T-helper 2 cell treated with Interferon-gamma antibody and Interleukin-4, amounts not matched to agents 100 ng/mL and 5 ng/mL, for 36 hours (primary cell): ENCODE measurements around the gene GSG1L. TPM values are rescaled to one million over a fixed set of nuclear protein-coding genes. Genes with fewer than 3 reads are reported as not detected.
"Not testable (repeated sequence)": the region's sequence is repeated elsewhere in the genome, so short reads cannot be mapped to it uniquely, and the experiment has no call there.

ENCODE experiments used
- intact Hi-C: fragments of 100-400 bp; cut with micrococcal nuclease; formaldehyde crosslinking; loops from one replicate; pipeline ENCODE4 v1.15.1; 2023
- total RNA-seq: library from RNA; stranded (reverse); gene quantifications from 2 replicates; pipeline ENCODE4 v1.2.3, GENCODE V29; 2022

GSG1L gene
- total RNA-seq, 1 donor from 2014 or later, result 0.23 TPM

DNA sequence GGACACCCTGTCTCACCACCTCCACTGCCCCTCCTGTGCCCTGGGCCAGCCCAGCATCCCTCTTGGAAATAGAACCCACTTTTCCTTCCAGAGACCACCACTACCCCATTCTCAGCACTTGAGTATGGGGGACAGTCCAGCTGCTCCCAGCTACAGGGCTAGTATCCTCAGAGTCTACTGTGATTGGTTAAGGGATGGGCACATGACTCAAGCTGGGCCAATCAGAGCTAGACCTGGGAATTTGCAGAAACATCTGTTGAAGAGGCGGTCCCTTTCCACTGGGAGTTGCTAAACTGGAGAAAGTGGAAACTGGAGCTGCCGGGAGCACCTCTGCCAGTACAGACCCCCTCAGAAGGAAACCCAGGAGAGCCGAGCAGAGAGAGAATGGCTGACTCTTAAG, 156.6 kb downstream of the GSG1L start:
- intact Hi-C loops, result no loop called here

DNA sequence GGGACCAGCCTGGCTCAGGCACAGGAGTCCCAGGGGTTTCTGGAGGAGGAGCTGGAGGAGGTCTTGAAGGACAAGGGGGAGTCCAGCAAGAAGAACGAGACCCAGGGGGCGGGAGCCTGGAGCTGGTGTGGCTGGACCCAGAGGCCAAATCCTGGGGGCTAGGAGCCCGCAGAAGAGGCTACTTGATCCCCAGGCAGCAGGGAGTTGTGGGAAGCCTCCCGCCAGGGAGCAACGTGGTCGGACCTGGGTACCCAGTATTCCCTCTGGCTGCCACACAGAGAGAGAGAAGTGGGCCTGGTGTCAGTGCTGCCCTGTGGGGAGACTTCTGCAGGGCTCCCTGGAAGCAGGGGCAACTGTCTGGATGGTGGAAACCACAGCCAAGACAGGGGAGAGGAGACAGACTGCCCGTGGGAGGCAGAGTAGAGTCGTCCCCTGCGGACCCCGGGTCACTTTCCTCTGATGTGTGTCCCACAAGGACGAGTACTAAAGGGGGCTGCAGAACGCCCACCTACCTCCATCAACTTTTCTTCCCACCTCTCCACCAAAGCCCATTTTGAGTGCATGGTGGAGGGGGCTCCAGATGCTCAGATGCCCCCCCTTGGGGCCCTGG, 160.4 kb downstream of the GSG1L start:
- intact Hi-C loops, result no loop called here

DNA sequence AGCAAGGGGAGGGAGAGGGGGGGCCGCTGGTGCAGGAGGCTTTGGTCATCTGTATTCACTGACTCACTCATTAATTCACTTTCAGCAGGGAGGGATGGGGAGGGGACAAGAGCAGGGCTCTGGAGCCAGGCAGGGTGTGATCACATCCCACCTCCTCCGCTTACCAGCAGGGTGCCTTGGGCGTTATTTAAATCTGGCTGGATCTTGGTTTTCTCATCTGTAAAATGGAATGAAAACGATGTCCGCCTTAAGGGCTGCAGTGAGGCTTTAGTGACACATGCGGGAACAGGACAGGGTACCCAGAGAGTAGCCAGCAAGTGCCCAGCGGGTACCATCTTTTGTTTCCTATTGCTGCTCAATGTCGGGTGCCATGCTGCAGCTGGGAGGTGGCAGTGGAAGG, 161.0 kb downstream of the GSG1L start:
- intact Hi-C loops, result no loop called here

DNA sequence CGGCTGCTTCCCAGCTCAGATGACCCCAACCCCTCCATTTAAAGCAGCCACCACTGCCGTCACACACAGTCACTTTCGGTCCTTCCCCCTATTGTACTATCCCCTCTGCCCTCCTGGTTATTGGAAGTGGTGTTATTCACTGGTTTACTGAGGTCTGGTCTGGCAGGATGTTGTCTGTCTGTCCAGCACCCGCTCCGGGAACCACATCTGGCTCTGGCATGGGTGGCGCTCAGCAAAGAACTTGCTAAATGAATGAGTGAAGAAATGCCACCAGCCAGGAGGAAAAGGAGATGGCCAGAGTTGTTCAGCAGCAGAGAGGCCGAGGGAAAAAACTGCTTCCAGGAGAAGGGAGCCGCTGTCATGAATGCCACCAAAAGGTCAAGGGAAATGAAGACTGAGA, 161.6 kb downstream of the GSG1L start:
- intact Hi-C loops, result no loop called here

DNA sequence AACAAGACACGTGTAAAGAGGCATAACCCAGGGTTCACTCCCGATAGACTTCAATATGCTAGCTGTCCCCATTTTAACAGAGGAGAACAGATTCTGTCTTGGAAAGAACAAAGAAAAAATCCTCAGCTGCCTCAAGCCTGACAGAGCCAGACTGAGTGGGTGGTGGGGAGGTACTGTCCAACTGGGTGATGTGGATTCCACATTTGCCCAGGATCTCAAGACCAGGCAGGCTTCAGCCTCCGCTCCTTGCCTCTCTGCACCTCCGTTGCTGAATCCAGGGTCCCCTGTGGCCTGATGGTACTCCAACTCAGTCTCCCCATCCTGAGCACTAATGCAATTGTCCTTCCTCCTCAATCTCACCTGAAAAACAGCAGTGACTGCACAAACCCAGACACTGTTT, 163.8 kb downstream of the GSG1L start:
- intact Hi-C loops, result no loop called here

DNA sequence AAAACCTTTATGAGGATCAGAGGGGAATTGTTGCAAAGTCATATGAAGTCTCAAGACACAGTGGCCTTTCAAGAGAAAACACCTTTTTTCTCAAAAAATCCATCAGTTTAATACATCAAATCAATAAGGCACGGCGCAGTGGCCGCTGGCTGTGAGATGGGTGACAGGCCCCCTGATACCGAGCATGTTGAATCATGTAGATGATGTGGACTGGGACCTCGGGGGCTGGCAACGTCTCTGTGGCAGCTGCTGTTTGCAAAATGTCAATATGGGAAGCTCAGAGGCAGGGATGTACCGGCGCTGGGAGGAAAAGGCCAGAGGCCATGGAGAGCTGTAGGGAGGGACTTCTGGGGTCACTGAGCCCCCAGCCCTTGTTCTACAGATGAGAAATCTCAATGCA, 169.1 kb downstream of the GSG1L start:
- intact Hi-C loops, result no loop called here

DNA sequence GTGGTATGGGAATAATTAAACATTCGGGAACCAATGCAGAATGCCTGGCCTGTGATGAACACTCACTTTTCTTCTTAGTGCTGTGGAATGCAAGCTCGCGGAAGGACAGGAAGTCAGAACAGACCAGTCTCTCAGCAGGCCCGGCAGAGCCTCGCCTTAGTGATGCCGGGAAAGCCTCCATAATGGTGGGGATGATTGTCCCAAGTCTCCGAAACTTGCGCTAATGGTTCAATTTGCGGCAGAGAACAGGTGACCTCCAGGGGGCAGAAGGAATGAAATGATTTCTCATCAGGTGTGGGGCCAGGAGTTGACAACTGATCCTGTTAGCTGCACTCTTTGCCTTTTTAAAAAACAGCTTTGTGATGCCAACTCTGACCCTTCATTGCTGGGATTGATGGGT, 170.6 kb downstream of the GSG1L start:
- intact Hi-C loops, result no loop called here

DNA sequence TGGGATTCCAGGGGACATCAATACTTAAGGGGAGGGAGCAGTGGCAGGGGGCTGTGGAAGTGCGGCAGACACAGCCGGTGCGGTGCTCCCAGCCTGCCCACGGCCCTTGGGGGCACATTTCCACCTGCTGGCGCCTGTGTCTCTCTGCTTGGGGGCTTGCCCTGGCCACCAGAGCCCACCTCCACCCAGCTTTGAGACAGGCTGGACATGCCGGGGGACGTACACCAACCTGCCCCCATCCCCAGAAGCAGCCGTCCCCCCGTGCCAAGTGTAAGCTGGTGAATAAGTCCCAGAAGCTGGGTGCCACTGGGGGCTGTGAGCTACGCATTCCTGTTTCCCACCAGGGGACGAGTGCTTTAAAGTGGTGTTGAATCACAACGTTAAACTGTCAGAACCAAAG, 172.6 kb downstream of the GSG1L start:
- intact Hi-C loops, result no loop called here

DNA sequence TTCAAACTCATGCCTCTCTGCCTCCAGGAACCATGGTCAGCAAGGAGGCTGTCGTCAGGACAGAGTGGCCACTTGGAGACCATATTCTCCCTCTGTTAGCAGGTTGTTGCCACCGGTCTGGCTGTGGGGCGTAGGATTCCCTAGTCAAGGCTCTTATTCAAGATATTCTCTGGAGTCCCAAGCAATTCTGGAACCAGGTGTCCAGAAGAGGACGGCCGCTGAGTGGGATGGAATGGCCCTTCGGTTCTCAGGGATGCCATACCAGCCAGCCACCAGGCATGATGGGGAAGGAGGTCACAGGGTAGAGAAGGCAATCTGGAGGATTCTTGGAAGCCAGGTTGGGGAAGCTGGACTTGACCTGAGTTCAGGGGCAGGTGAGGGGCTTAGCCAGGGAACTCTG, 173.5 kb downstream of the GSG1L start:
- intact Hi-C loops, result no loop called here

DNA sequence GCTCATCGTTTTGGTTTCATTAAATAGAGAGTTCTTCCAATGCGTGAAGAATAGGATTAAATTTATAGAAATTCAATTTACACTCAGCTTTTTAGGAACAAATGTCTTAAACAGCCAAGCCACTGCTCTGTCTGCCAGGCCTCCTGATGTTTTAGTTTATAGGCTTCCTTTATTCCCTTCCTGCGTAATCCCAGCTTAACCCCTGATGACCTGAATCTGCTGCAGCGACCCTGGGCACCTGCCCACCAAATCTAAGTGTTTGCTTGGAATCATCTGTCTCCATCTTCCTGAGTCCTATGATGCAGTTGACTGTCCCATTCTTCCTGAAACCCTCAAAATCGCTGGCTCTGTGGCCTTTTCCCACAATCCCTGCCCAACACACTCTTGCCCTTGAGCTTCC, 179.9 kb downstream of the GSG1L start:
- intact Hi-C loops, result no loop called here

DNA sequence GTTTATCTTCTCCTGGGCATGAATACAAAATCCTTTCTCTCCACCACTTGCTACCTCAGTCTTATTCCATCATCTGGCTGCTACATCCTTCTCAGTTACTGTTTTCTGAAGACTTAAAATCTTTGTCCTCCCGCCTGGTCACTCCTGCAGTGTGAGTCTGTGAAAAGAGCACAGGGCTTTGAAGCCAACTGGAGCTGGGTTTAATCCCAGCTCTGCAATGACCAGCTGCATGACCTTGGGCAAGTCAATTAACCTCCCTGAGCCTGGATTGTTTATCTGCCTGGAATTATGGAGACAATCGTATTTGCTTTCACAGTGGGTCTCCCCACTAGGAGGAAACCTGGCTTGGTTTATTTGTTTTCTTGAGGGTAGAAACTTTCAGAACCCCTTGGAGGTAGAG, 183.2 kb downstream of the GSG1L start:
- intact Hi-C loops, result no loop called here

DNA sequence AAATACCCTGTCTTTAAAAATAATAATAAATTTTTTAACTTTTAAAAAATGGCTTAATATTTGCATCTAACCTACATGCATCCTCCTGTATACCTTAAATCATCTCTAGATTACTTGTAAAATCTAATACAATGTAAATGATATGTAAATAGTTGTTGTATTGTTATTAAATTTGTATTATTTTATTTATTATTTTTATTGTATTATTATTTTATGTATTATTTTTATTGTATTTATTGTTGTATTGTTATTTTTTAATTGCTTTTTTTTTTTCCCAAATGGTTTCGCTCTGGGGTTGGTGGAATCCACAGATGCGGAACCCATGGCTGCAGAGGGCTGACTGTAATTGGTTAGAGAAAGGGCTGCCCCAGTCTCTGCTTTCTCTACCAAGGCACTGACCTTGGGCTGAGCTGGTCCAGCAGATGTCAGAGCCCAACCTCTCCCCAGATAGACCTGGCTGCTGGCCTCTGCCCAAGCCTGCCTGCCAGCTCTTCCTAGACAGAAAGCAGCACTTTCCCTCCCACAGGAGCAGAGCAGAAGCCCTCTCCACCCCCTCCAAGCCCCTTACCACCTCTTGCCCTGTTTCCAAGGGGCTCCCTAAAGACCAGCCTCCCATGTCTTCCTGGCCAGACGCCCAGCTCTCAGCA, 183.8 kb downstream of the GSG1L start:
- intact Hi-C loops, result no loop called here

DNA sequence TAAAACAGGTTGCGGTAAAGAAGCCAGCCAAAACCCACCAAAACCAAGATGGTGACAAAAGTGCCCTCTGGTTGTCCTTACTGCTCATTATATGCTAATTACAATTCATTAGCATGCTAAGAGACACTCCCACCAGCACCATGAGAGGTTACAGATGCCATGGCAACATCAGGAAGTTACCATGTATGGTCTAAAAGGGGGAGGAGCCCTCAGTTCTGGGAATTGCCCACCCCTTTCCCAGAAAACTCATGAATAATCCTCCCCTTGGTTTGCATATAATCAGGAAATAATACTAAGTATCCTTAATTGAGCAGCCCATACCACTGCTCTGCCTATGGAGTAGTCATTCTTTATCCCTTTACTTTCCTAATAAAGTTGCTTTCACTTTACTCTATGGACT, 190.9 kb downstream of the GSG1L start:
- intact Hi-C loops, result not testable (repeated sequence)

DNA sequence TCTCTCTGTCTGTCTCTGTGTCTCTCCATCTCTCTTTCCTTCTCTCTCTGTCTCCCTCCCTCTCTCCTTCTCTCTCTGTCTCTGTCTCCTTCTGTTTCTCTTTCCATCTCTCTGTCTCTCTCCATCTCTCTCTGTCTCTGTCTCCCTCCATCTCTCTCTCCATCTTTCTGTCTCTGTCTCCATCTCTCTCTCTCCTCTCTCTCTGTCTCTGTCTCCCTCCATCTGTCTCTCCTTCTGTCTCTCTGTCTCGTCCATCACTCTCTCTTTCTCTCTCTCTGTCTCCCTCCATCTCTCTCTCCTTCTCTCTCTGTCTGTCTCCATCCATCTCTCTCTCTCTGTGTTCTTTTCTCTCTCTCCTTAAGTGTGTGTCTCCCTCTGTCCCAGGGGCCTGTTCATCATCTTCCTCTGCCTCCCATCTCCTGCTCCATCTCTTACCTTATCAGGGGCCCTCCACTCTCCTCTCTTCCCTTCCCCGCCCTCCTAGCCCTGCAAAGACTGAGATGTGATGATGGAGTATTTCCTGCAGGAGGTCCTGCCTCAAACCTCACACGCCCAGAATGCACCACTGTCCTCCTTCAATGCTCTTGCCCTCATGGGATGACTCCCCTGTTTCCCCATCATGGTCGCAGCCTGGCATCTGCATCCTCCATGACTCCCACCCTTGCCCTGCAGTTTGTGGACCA, 193.3 kb downstream of the GSG1L start:
- intact Hi-C loops, result no loop called here

DNA sequence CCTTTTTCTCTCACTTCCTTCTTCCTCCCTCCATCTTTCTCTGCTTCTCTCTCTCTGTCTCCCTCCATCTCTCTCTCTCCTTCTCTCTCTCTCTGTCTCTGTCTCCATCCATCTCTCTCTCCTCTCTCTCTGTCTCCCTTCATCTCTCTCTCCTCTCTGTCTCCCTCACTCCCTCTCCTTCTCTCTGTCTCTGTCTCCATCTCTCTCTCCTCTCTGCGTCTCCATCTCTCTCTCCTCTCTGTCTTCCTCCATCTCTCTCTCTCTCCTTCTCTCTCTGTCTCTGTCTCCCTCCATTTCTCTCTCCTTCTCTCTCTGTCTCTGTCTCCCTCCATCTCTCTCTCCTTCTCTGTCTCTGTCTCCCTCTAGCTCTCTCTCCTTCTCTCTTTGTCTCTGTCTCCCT, 194.1 kb downstream of the GSG1L start:
- intact Hi-C loops, result loop anchor here (5.0 kb wide), 1 partner anchor 267 kb away; no protein-coding TSS in a partner anchor

DNA sequence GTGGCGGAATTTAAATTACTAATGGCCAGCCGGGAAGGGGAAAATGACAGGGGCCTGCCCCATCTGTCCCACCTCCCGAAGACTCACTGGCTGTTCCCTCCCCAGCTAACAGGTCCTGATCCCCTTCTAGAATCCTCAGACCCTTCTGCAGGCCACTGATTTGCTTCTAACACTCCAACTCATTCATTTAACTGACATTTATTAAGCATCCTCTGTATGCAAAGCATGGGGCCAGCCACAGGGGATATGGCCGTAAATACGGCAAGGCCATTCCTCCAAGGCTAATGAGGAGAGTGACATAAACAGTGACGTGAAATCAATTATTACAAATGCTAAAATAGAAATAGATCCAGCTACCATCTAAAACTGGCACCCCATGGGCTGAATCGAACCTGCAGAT, 195.3 kb downstream of the GSG1L start:
- intact Hi-C loops, result loop anchor here (5.0 kb wide), 1 partner anchor 266 kb away; no protein-coding TSS in a partner anchor

DNA sequence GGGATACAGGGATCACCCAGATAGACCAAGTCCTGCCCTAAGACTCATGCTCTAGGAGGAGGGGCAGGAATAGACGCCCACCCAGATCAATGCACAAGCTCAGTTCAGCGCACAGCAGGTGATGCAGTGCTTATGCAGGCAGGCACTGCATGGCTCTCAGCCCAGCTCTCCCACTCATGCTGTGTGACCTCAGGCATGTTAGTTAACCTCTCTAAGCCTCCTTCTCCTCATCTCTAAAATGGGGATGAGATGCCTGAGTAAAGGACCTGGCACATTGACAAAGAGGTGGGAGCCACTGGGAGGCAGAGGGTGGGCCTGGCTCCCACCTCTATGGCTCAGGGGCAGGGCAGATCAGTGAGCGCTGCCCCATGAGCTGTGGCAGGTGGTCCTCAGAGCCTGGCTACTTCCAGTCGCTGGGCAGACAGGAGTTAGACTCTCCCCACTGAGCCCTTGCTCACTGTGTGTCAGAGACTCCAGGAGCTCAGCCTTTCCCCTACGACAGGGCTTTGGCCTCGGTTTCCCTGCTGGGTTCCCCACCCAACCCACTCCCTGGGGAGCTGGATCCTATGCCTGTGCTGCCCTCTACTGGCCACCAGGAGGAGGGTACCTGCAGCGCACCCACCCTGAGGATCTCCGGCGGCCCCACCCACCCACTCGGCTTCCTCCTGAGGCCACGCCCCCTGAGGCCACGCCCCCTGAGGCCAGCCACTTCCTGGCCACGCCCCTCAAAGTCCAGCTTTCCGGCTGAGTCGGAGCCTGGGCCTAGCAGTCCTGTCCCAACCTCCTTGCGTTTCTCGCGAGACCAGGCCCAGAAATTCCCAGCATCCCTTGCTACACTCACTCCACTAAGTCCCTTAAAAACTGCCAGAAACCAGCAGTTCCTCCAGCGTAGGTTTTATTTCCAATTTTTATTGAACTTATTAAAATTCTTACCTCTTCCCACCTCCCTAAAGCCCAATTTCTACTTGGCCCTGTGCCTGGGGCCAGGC, 196.1 kb downstream of the GSG1L start:
- intact Hi-C loops, result loop anchor here (5.0 kb wide), 1 partner anchor 265 kb away; no protein-coding TSS in a partner anchor

DNA sequence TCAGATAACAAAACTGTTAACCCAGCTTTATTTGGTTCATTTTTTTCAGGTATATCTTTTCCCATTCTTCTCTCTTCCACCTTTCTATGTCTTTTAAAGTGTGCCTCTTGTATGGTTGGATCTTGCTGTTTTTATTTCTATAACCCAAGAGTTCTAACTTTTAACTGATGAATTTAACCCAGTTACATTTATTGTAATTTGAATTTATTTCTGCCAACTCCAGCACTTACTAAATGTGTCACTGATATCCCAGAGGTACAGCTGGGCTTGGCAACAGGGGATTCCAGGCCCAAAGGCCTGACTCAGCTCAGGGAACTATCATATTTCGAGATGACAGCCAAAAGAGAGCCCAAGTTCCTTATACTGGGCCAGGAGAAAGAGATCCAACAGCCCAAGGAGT, 200.1 kb downstream of the GSG1L start:
- intact Hi-C loops, result no loop called here

DNA sequence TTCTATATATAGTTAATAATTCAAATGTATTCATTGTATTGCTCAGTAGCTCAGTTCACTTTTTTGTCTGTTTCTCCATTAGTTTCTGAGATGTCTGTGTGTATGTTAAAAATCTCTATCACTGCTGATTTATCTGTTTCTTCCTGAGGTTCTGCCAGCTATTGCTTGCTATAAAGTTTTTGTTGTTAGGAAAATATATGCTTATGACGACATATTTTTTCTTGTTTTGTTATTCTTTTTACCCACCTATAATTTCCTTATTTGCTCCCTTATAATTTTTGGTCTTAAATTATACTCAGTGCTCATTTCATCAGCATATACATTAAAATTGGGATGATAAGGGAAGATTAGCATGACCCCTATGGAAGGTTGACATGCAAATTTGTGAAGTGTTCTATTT, 200.6 kb downstream of the GSG1L start:
- intact Hi-C loops, result no loop called here

DNA sequence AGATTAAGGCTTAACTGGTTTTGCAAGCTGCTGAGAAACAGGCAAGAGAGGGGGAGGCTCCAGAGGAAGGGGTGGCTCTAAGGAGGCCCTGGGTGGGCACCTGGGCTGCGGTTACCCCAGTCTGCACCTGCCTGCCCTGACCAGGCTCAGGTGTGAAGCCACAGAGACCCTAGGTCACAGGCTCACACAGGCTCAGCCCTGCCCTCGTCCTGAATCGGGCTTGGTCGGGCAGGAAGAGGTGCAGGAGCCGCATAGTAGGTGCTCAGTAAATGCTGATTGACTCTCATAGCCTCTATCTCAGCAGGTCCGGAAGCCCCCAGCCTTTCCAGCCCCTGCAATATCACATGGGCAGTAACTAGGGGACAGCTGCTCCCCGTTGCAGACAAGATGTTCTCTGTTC, 203.4 kb downstream of the GSG1L start:
- intact Hi-C loops, result no loop called here

DNA sequence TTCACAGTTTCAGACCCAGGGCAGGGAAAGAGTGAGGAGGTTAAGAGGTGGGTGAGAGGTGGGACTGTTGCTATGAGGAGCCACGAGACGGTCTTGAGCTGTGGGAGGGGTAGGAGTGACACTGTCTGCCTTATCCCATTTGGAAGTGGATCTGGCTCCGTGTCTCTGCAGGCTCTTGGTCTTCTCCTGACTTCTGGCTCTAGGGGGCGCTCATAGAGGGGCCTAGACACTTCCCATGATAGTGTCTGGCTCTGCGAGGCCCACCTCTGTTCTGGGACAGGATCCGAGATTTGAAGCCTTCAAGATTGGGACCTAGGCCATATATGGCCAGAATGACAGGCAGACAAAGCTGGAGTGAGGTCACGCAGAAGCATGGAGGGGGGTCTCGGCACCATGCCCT, 204.5 kb downstream of the GSG1L start:
- intact Hi-C loops, result no loop called here

DNA sequence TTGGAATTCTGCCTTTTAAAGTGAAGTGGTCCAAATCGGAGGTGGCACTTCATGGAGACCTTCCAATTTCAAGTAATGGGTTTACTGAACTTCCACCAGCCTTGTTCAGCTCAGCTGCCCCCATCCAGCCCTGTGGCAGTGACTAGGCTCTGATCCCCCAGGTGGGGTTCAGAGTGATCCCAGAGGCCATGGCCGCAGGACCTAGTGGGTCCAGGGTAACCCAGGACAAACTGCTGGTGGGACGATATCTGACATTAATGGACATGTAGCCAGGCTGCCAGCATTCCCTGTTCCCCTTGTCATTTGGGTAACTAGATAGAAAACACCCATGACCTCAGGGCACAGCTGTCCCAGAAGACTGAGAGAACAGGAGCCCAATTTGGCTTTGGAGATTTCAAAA, 209.9 kb downstream of the GSG1L start:
- intact Hi-C loops, result no loop called here
